ENCODE measurements around the gene CRCP. TPM values are rescaled to one million over a fixed set of nuclear protein-coding genes. Genes with fewer than 3 reads are reported as not detected.
"Not testable (repeated sequence)": the region's sequence is repeated elsewhere in the genome, so short reads cannot be mapped to it uniquely, and the experiment has no call there.

Gene CRCP
- 22.3 TPM for total RNA-seq
- long read RNA-seq, partial matches to known transcripts, result 0 of 1 reads
- long read RNA-seq, other reads (novel, unspliced or antisense), result 1 of 1 reads

DNA sequence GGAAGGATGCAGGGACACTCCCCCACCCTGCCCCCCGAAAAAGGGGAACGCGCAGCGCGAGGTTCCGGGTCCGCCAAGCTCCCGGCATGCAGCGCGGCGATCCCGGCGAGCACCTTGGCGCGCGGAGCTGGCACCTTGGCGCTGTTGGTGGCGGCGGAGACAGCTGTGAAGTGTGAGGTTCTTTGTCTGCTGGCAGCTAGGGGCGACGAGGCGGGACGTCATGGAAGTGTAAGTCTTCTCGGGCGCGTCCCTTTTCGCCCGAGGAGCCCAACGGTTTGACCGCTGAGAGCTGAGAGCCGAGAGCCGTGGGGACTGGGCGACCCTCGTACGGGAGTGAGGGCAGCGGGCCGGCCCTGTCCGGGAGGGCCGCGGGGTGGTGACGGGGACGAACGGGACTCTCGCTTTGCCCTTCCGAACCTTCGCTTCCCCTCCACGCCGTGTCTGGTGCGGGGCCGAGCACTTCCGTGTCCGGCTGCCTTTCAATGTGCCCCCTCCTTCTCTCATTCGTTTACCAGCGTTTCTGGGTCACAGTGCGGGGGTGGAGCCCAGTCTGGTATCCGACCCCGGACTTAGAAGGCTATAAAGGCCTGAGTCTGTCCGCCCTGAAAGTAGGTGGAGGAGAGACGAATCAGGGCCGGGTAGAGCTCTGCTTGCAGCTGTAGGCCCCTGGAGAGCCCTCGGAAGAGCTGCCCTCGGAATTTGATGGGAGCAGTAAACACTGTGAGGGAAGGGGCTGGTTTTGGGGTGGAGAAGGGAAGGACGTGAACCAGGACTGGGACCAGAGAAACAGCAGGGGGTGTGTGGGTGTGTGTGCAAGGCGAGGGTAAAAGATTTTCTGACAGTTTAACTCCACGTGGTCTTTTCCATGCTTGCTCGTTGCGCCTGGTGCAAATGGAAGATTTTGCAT is at the start of gene CRCP:
Gene CRCP, plus strand, starts transcription at position 105 of the 907 bp plus-strand sequence. Its CDS starts 116 bp downstream, at position 221.
- peak; percentile 97 for ATAC-seq (ENCODE audit: poor library complexity)
- intact Hi-C loops (cut with DNase I), result no loop called here
- peak; percentile 90 for DNase-seq

DNA sequence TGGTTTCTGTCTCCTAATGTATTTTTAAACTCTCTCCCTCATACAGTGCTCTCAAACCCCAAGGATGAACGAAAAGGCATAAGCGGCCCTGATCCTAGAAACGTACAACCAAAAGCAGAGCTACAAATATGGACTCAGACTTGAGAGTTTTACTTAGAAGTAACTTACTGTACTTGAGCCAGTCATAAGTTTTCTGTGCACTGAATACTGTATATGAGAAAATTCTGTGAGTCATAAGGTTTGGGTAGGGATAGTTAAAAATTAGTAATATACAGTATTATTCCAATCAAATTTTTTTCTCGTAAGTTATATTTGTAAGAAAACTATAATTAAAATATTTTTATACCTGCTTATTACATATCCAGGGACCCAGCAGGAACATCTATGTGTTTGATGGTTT is 44.9 kb upstream of the CRCP start:
- intact Hi-C loops (cut with DNase I), result no loop called here
- no peak for DNase-seq
- no peak for ATAC-seq (ENCODE audit: poor library complexity)

GRCh38 chr7:66070222-66070621 is 44.4 kb upstream of the CRCP start:
- ATAC-seq (ENCODE audit: poor library complexity), result no peak
- intact Hi-C loops (cut with DNase I), result no loop called here

DNA sequence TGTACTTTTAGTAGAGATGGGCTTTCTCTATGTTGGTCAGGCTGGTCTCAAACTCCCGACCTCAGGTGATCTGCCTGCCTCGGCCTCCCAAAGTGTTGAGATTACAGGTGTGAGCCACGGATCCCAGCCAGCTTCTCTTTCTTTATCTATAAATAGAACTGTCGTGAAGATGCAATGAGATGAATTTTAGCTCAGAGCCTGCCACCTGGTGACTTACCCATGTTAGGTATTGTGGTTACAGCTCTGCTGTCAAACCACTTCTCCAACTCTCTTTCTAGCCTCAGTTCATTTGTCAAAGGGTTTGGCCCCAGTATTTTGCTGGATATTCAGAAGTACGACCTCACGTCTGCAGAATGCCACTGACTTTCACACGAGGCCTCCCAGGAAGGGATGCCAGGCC is 42.4 kb upstream of the CRCP start:
- DNase-seq; ATAC-seq (ENCODE audit: poor library complexity); intact Hi-C loops (cut with DNase I): not testable (repeated sequence)

More at GRCh38 chr7:66070222-66070621, 44.4 kb upstream of the CRCP start:
- no peak for DNase-seq

- peak; percentile 100 for ATAC-seq (ENCODE audit: poor library complexity)
- DNase-seq, result peak; percentile 97
- intact Hi-C loops (cut with DNase I), result no loop called here
Measured at GRCh38 chr7:66075590-66076461, 38.8 kb upstream of the CRCP start, which contains the start of gene ASL. Gene ASL, plus strand, starts transcription at chr7:66075819. Its CDS starts 263 bp downstream, at chr7:66076082.

DNA sequence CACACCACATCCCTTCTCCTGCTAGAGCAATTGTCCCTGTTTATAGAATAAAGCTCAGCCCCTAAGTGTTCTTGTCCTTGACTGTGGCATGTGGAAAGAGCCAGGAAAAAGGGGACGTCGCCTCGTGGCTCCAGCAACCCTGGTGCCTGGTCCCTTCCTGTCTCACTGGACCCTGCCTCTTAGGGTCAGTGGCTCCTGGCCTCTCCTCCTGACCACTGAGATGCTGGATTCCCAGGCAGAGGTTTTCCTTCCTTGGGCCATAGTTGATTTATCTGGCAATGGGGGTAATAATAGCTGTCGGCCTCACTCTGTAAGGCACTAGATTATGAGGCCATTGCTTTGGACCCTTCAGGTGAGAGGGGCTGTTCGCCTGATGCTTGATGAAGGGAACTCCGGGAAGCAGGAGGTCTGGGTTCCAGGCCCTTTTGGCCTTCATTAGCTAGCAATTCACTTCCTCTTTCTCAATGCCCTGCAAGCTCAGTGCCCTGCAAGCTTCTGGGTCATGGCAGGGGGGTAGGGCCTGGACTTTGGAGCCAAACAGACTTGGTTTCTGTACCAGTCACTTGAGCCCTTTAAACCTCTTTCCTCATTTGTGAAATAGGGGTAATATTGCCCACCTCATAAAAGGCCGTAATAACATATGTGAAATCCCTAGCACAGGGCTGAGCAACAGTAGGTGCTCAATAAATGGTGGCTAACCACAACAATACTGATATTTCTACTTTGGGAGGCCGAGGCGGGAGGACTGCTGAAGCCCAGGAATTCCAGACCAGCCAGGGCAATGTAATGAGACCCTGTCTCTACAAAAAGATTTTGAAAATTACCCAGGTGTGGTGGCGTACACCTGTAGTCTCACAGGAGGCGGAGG is 38.0 kb upstream of the CRCP start:
- no peak for ATAC-seq (ENCODE audit: poor library complexity)
- intact Hi-C loops (cut with DNase I), result no loop called here

GRCh38 chr7:66078067-66078466 is 36.6 kb upstream of the CRCP start:
- intact Hi-C loops (cut with DNase I), result no loop called here
- no peak for DNase-seq
- ATAC-seq (ENCODE audit: poor library complexity), result peak; percentile 16

More for the DNA sequence above, 38.0 kb upstream of the CRCP start:
- no peak for DNase-seq

GRCh38 chr7:66082083-66082482 is 32.6 kb upstream of the CRCP start:
- DNase-seq (no peak), ATAC-seq (ENCODE audit: poor library complexity) (no peak)
- intact Hi-C loops (cut with DNase I), result no loop called here

- intact Hi-C loops (cut with DNase I), result no loop called here
- ATAC-seq (ENCODE audit: poor library complexity) (no peak), DNase-seq (peak; percentile 25)
Measured at GRCh38 chr7:66082886-66083415, 31.7 kb upstream of the CRCP start.

DNA sequence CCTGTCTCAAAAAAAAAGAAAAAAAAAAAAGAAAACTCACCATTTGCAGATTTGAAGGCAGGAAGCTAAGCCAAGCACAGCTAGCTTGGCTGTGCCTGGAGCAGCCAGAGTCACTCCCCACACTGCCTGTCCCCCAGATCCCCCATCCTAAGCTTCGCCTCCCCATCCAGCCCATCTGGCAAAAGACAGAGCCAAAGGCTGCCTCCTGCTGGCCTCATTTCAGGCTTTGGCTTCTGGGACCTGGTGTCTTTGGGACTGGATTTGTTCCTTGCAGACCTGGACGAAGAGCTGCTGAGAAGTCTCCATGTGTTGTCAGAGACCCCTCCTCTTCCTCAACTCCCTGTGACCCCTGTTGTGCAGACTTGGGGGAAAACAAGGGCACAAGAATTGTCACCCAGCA is 31.0 kb upstream of the CRCP start:
- intact Hi-C loops (cut with DNase I), result no loop called here
- peak; percentile 10 for DNase-seq

GRCh38 chr7:66088861-66089838 is 25.5 kb upstream of the CRCP start:
- intact Hi-C loops (cut with DNase I), result no loop called here
- no peak for ATAC-seq (ENCODE audit: poor library complexity)
- DNase-seq, result no peak

More for the DNA sequence above, 31.0 kb upstream of the CRCP start:
- ATAC-seq (ENCODE audit: poor library complexity), result no peak

DNA sequence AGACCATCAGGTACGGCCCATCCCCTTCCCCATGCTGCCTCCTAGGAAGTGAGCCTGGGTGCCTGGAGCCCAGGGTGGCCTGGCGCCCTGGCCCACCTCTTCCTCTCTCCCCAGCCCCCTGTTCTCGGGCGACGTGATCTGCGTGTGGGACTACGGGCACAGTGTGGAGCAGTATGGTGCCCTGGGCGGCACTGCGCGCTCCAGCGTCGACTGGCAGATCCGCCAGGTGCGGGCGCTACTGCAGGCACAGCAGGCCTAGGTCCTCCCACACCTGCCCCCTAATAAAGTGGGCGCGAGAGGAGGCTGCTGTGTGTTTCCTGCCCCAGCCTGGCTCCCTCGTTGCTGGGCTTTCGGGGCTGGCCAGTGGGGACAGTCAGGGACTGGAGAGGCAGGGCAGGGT is 22.0 kb upstream of the CRCP start:
- intact Hi-C loops (cut with DNase I), result no loop called here
- ATAC-seq (ENCODE audit: poor library complexity), result no peak
- no peak for DNase-seq

DNA sequence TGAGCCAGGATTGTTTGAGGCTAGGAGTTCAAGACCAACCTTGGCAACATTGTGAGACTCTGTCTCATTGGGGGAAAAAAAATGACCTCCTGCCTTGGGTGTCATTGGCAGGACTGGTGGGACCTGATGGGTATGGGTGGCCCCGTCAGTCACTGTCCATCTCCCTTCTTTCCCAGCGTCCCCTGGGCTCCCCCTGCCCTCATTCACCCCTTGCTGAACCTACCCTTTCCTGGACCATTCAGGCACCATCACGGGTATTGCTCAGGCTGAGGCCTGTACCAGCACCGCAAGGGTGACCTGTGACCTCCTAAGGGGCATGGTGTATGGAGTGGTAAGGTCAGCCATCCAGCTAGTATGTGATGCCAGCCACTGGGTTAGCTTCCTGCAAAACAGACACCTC is 19.6 kb upstream of the CRCP start:
- DNase-seq (no peak), ATAC-seq (ENCODE audit: poor library complexity) (no peak)
- intact Hi-C loops (cut with DNase I), result no loop called here

GRCh38 chr7:66099232-66099550 is 15.5 kb upstream of the CRCP start:
- no peak for DNase-seq
- ATAC-seq (ENCODE audit: poor library complexity), result peak; percentile 26
- intact Hi-C loops (cut with DNase I), result no loop called here

DNA sequence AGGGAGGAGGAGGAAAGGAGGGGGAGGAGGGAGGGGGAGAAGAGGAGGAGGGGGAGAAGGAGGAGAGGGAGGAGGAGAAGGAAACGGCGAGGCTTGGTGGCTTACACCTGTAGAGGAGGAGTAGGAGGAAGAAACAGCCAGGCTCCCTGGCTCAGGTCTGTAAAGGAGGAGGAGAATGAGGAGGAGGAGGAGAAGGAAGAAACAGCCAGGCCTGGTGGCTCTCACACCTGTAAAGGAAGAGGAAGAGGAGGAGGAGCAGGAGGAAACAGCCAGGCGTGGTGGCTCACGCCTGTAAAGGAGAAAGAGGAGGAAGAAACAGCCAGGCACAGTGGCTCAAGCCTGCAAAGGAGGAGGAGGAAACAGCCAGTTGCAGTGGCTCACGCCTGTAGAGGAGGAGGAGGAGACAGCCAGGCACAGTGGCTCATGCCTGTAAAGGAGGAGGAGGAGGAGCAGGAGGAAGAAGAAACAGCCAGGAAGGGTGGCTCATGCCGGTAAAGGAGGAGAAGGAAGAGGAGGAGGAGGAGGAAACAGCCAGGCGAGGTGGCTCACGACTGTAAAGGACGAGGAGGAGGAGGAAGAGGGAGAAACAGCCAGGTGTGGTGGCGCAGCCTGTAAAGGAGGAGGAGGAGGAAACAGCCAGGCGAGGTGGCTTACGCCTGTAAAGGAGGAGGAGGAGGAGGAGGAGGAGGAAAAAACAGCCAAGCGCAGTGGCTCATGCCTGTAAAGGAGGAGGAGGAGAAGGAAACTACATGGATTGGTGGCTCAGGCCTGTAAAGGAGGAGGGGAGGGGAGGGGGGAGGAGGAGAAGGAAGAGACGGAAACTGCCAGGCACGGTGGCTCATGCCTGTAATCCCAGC is 14.9 kb upstream of the CRCP start:
- intact Hi-C loops (cut with DNase I), result no loop called here
- peak; percentile 95 for ATAC-seq (ENCODE audit: poor library complexity)

DNA sequence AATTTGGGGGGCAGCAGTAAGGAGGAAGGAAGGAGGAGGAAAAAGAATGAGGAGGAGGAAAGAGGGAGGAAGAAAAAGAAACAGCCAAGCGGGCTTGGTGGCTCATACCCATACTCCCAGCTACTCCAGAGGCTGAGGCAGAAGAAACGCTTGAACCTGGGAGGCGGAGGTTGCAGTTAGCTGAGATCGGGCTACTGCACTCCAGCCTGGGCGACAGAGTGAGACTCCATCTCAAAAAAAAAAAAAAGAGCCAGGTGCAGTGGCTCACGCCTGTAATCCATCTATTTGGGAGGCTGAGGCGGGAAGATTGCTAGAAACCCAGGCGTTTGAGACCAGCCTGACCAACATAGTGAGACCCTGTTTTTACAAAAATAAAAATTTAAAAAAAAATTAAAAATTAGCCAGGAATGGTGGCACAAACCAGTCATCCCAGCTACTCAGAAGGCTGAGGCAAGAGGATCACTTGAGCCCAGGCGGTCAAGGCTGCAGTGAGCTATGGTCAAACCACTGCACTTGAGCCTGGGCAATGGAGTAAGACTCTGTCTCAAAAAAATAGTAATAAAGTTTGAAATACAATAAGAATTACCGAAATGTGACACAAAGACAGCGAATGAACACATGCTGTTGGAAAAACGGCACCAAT is 14.1 kb upstream of the CRCP start:
- no peak for DNase-seq
- no peak for ATAC-seq (ENCODE audit: poor library complexity)

More for the DNA sequence above, 14.9 kb upstream of the CRCP start:
- DNase-seq, result peak; percentile 57

More for the DNA sequence above, 14.1 kb upstream of the CRCP start:
- intact Hi-C loops (cut with DNase I), result no loop called here

Measured in Right ventricle myocardium superior (tissue), 1 donor.